Hepatocyte (in vitro differentiated cells): ENCODE data around the gene DNAAF8. TPM values are rescaled to one million over a fixed set of nuclear protein-coding genes. Genes with fewer than 3 reads are reported as not detected.

Source experiments
- DNase-seq: peaks from one replicate; pipeline ENCODE4 v3.0.0-alpha.2; 2016; ENCODE audit warnings: low spot score
- H2AFZ ChIP-seq: fragments of 200-600 bp; sonication (generic); 2 replicates; pipeline ENCODE4 v1.6.0; 2016; ENCODE audit warnings: antibody characterized with exemption, mild to moderate bottlenecking
- H3K27ac ChIP-seq: fragments of 200-600 bp; sonication (generic); 2 replicates; pipeline ENCODE4 v1.5.1; 2016; ENCODE audit warnings: mild to moderate bottlenecking
- H3K27me3 ChIP-seq: fragments of 200-600 bp; sonication (generic); 2 replicates; pipeline ENCODE4 v1.6.1; 2016
- H3K36me3 ChIP-seq: fragments of 200-600 bp; sonication (generic); replicated peaks from 2 replicates; pipeline ENCODE4 v1.5.1; 2016; ENCODE audit warnings: low read depth; ENCODE audit not compliant: insufficient read depth
- H3K4me1 ChIP-seq: fragments of 200-600 bp; sonication (generic); 2 replicates; pipeline ENCODE4 v1.5.1; 2016; ENCODE audit warnings: mild to moderate bottlenecking, moderate library complexity; ENCODE audit not compliant: insufficient read depth
- H3K4me2 ChIP-seq: fragments of 200-600 bp; sonication (generic); 2 replicates; pipeline ENCODE4 v1.6.0; 2016
- H3K4me3 ChIP-seq: fragments of 200-600 bp; sonication (generic); 2 replicates; pipeline ENCODE4 v1.5.1; 2016; ENCODE audit warnings: mild to moderate bottlenecking
- H3K79me2 ChIP-seq: fragments of 200-600 bp; sonication (generic); 2 replicates; pipeline ENCODE4 v1.6.0; 2017; ENCODE audit warnings: mild to moderate bottlenecking
- H3K9me2 ChIP-seq: fragments of 200-600 bp; sonication (generic); replicated peaks from 2 replicates; pipeline ENCODE4 v1.6.0; 2017; ENCODE audit warnings: mild to moderate bottlenecking; ENCODE audit not compliant: insufficient read depth
- H3K9me3 ChIP-seq: fragments of 200-600 bp; sonication (generic); 2 replicates; pipeline ENCODE4 v1.5.1; 2016; ENCODE audit warnings: low read depth, mild to moderate bottlenecking
- H4K20me1 ChIP-seq: fragments of 200-600 bp; sonication (generic); 2 replicates; pipeline ENCODE4 v1.6.0; 2016; ENCODE audit warnings: mild to moderate bottlenecking; ENCODE audit not compliant: insufficient read depth, poor library complexity, severe bottlenecking
- CTCF ChIP-seq: fragments of 200-600 bp; sonication (generic); IDR thresholded peaks from 2 replicates; pipeline ENCODE4 v1.5.1; 2016; ENCODE audit warnings: antibody characterized with exemption, mild to moderate bottlenecking; ENCODE audit not compliant: poor library complexity
- EZH2 ChIP-seq: fragments of 200-600 bp; sonication (generic); IDR thresholded peaks from 2 replicates; pipeline ENCODE4 v1.6.1; 2016; ENCODE audit warnings: antibody characterized with exemption, mild to moderate bottlenecking, borderline replicate concordance
- EZH2phosphoT487 ChIP-seq: fragments of 200-600 bp; sonication (generic); IDR thresholded peaks from one replicate; pipeline ENCODE4 v1.6.1; 2018; ENCODE audit warnings: antibody characterized with exemption, mild to moderate bottlenecking, low read depth, moderate library complexity; ENCODE audit not compliant: unreplicated experiment, severe bottlenecking
- WGBS: methylation state at CpG from one replicate; pipeline ENCODE4 v1.1.6; 2016; ENCODE audit warnings: low lambda C conversion rate; ENCODE audit errors: missing lambda C conversion rate; 5-methylcytosine and 5-hydroxymethylcytosine counted together
- polyA plus RNA-seq: library from polyadenylated mRNA; unstranded; fragments of >200 nt; fragmentation: Nextera tagmentation; extraction: Ambion mirVana; gene quantifications from 2 replicates; pipeline ENCODE4 v1.2.1, GENCODE V29; 2016
- total RNA-seq: library from RNA; depleted of rRNA; stranded (reverse); fragments of >200 nt; gene quantifications from 2 replicates; pipeline ENCODE4 v1.2.3, GENCODE V29; 2014

Gene DNAAF8
- total and polyA plus RNA-seq, 2 experiments from 2014 or later, result 0.23 to 1.6 TPM

- peak overlapping the region; percentile 59 for H3K27ac ChIP-seq
- peaks cover 19% of the 10 kb centered on the region for H3K4me1 ChIP-seq
- no peaks in the 10 kb centered on the region for H4K20me1 ChIP-seq
- no peaks in the 10 kb centered on the region for H3K9me3 ChIP-seq
- peaks cover 17% of the 10 kb centered on the region for H3K79me2 ChIP-seq
- no peaks in the 10 kb centered on the region for H3K36me3 ChIP-seq
- peak overlapping the region; percentile 94 for H3K4me2 ChIP-seq
- H3K9me2 ChIP-seq, result no peaks in the 10 kb centered on the region
- H3K27me3 ChIP-seq, result no peaks in the 10 kb centered on the region
- TF ChIP-seq CTCF (no peak), EZH2phosphoT487 (no peak), EZH2 (no peak)
- WGBS, result 36% methylated on average over 31 of the region's 31 CpGs
- peak overlapping the region; percentile 25 for H3K4me3 ChIP-seq
- peak; percentile 25 for DNase-seq
- no peak overlapping the region for H2AFZ ChIP-seq
Measured at GRCh38 chr16:4692460-4693295, 41.7 kb upstream of the DNAAF8 start.

GRCh38 chr16:4693296-4693955, 40.9 kb upstream of the DNAAF8 start, which contains the start of gene NUDT16L1:
Gene NUDT16L1 (plus strand): TSS chr16:4693562. CDS start chr16:4693727, 165 bp downstream.
- H3K9me3 ChIP-seq, result no peaks in the 10 kb centered on the region
- peak within 1 kb of the TSS; percentile 30 for H2AFZ ChIP-seq
- peak; percentile 98 for DNase-seq
- H3K79me2 ChIP-seq, result peaks cover 17% of the 10 kb centered on the region
- H3K27me3 ChIP-seq, result no peaks in the 10 kb centered on the region
- peak within 1 kb of the TSS; percentile 94 for H3K4me2 ChIP-seq
- TF ChIP-seq CTCF, result peak; percentile 21
- TF ChIP-seq EZH2, result no peak
- TF ChIP-seq EZH2phosphoT487, result no peak
- H3K4me1 ChIP-seq, result peaks cover 19% of the 10 kb centered on the region
- WGBS, result 1% methylated on average over 49 of the region's 91 CpGs
- H3K4me3 ChIP-seq, result peak within 1 kb of the TSS; percentile 90
- no peaks in the 10 kb centered on the region for H4K20me1 ChIP-seq
- peak within 1 kb of the TSS; percentile 91 for H3K27ac ChIP-seq
- H3K36me3 ChIP-seq, result no peaks in the 10 kb centered on the region
- no peaks in the 10 kb centered on the region for H3K9me2 ChIP-seq

GRCh38 chr16:4693956-4694641, 40.2 kb upstream of the DNAAF8 start:
- peaks cover 19% of the 10 kb centered on the region for H3K4me1 ChIP-seq
- H3K4me3 ChIP-seq, result peak overlapping the region; percentile 90
- no peaks in the 10 kb centered on the region for H3K27me3 ChIP-seq
- no peaks in the 10 kb centered on the region for H4K20me1 ChIP-seq
- no peaks in the 10 kb centered on the region for H3K9me2 ChIP-seq
- H3K4me2 ChIP-seq, result peak overlapping the region; percentile 91
- H3K79me2 ChIP-seq, result peaks cover 17% of the 10 kb centered on the region
- no peaks in the 10 kb centered on the region for H3K36me3 ChIP-seq
- H2AFZ ChIP-seq, result peak overlapping the region; percentile 30
- TF ChIP-seq EZH2, result no peak
- TF ChIP-seq EZH2phosphoT487, result no peak
- TF ChIP-seq CTCF, result no peak
- 0% methylated on average over 31 of the region's 54 CpGs for WGBS
- H3K9me3 ChIP-seq, result no peaks in the 10 kb centered on the region
- peak; percentile 76 for DNase-seq
- H3K27ac ChIP-seq, result peak overlapping the region; percentile 91
